Activated naive CD4-positive, alpha-beta T cell treated with anti-CD3 and anti-CD28 coated beads, Interleukin-2, amount 50 U/mL, for 72 hours (primary cell): ENCODE data around the gene EDC4. TPM values are rescaled to one million over a fixed set of nuclear protein-coding genes. Genes with fewer than 3 reads are reported as not detected.
"Not testable (repeated sequence)": the region's sequence is repeated elsewhere in the genome, so short reads cannot be mapped to it uniquely, and the experiment has no call there.

ENCODE experiments used
- ATAC-seq, 2 donors: fragments of 150-1000 bp; cut with Tn5 transposase; 2 replicates each; pipeline ENCODE4 v1.10.0; 2021; ENCODE audit warnings: mild to moderate bottlenecking in 2 of 2, moderate library complexity in 2 of 2
- DNase-seq, 2 donors: peaks; one replicate each; pipeline ENCODE4 v3.0.0; 2021 to 2022; ENCODE audit warnings: low spot score in 2 of 2
- H3K27ac Mint-ChIP-seq, 2 donors: one replicate each; pipeline ENCODE4 v1.8.0; 2022; ENCODE audit warnings: mild to moderate bottlenecking in 2 of 2, mixed read lengths in 2 of 2
- H3K36me3 Mint-ChIP-seq, 2 donors: one replicate each; pipeline ENCODE4 v1.8.0; 2022; ENCODE audit warnings: mixed read lengths in 2 of 2
- H3K9me3 Mint-ChIP-seq, 2 donors: one replicate each; pipeline ENCODE4 v1.8.0; 2022; ENCODE audit warnings: mixed read lengths in 2 of 2
- total RNA-seq, 2 donors: library from RNA; stranded (reverse); gene quantifications; one replicate each; pipeline ENCODE4 v1.2.3, GENCODE V29; 2022

EDC4 gene
- total RNA-seq, 2 donors from 2014 or later = 108 to 117 TPM

DNA sequence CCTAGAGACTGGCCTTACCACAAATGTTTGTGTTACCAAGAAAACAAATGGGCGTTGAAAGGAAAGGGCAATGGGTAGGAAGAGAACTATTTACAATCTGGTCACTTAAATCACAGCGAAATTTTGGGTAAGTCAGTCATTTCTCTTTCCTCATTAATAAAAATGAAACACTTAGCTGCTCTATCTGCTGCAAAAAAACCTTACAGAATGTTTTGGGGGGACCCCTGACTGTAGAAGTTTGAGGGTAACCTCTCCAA lies 26.9 kb upstream of the EDC4 start:
- ATAC-seq (no peak), DNase-seq (no peak)
- Mint-ChIP-seq H3K36me3 (peaks cover 24 to 33% of the 10 kb centered on the region in 2 donors), H3K9me3 (no peaks in the 10 kb centered on the region), H3K27ac (peak overlapping the region; percentile 90 to 97)

DNA sequence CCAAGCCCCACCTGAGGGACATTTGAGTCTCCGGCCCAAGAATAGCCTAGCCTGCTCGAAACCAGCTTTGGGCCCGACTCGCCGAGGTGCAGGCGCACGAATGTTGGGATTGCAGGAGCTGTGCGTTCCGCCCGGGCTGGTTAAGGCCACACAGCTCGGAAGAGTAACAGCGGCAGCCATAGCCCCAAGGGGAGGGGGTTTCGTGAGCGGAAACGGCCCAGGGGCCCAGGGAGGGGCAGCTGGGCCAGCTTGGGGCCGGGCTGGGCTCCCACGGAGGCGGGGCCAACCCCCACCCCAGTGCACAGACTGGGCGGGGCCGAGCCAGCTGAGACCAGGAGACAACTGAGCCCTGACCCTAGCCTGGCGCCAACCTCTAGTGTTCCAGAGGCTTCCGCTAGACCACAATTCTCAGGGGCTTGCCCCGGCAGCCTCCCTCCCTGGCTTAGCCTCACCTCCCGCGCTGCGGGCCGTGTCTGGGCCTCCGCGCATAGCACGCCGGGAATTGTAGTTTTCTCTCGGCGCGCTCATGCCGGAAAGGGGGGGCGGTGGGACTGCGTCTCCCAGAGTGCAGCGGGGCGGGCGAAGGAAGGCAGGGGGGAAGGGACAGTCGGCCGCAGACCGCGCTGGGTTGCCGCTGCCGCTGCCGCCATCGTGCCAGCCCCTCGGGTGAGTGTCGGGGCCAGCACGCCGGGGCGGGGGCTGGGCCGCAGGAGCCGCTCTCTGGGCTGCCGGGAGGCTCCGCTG lies 26.4 kb upstream of the EDC4 start, which contains the start of gene NUTF2:
TSS of gene NUTF2 (plus strand) at position 614 of the 744 bp plus-strand sequence. CDS start 18,198 bp downstream, outside the sequence.
- DNase-seq (peak; percentile 95 to 97), ATAC-seq (peak; percentile 74 to 76)
- H3K27ac Mint-ChIP-seq = peak within 1 kb of the TSS; percentile 90 to 97
- peaks cover 24 to 33% of the 10 kb centered on the region in 2 donors for H3K36me3 Mint-ChIP-seq
- H3K9me3 Mint-ChIP-seq = no peaks in the 10 kb centered on the region

- H3K36me3 Mint-ChIP-seq = peaks cover 24 to 33% of the 10 kb centered on the region in 2 donors
- no peak for DNase-seq
- H3K9me3 Mint-ChIP-seq = no peaks in the 10 kb centered on the region
- peak within 1 kb of the TSS; percentile 90 to 92 for H3K27ac Mint-ChIP-seq
- peak; percentile 43 to 47 for ATAC-seq
These were observed 25.6 kb upstream of the EDC4 start, which contains the start of gene CENPT for GRCh38 chr16:67847064-67847861. Gene CENPT, minus strand, starts transcription at chr16:67847693. Its CDS starts 13,834 bp downstream, at chr16:67833859.

DNA sequence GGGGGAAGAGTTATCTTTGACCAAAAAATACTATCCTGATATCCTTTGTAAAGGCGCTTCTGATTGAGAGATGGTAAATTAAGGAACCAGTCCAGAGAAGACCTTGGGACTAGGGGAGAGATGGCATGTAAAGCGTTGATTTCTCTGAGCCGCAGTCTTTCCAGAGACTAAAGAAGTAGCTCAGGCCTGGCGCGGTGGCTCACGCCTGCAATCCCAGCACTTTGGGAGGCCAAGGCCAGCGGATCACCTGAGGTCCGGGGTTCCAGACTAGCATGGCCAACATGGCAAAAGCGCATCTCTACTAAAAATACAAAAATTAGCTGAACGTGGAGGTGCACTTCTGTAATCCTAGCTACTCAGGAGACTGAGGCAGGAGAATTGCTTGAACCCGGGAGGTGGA lies 24.7 kb upstream of the EDC4 start:
- DNase-seq = no peak
- Mint-ChIP-seq H3K9me3 (no peaks in the 10 kb centered on the region), H3K27ac (peak overlapping the region; percentile 74 to 90), H3K36me3 (peaks cover 18 to 25% of the 10 kb centered on the region in 2 donors)
- ATAC-seq = no peak

GRCh38 chr16:67853670-67854069 lies 19.2 kb upstream of the EDC4 start:
- H3K36me3 Mint-ChIP-seq = peaks cover 0 to 5% of the 10 kb centered on the region in 2 donors
- no peak for DNase-seq
- no peaks in the 10 kb centered on the region for H3K9me3 Mint-ChIP-seq
- no peak overlapping the region for H3K27ac Mint-ChIP-seq
- no peak for ATAC-seq

DNA sequence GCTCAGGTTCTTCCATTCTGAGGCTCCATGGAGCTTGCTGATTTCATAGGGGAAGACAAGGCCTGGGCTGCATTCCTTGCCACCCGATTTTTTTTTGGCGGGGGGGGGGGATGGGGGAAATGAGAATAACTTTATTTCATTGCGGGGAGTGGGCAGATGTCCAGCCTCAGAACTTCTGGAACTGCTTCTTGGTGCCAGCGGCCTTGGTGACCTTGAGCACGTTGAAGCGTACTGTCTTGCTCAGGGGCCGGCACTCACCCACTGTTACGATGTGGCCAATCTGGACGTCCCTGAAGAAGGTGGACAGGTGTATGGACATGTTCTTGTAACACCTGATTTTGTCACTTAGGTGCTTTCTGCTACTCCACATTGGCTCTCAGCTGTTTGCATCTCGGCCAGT lies 17.1 kb upstream of the EDC4 start:
- H3K36me3 Mint-ChIP-seq = no peaks in the 10 kb centered on the region
- no peaks in the 10 kb centered on the region for H3K9me3 Mint-ChIP-seq
- no peak for ATAC-seq
- H3K27ac Mint-ChIP-seq = peak overlapping the region in 1 of 2 donors; percentile 56
- no peak for DNase-seq

DNA sequence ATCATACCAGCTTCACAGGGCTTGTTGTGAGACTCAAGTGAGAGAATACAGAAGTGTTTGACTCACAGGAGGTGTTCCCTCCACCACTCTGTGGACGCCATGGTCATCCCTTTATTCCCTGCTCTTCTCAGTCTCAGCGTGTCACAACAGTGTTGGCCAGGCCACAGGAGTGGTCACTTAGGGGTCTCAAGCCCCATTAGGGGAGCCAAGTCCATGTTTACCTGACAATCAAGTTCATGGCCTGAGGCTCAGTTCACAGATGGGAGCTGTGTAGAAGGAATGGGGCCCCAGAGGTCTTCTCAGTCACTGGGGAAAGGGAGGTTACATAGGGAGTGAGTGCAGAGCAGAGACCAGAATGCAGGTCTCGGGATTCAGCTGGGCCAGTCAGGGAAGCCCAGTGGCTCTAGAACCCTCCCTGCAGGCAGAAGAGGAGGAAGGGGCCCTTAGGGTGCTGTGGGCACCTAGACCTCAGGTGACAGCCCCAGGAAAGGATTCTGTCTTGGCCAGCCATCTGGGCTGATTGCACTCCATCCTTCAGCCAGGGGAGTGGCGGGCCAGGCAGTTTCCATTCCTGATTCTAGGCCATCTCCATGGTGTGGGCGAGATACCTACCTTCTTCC lies 15.8 kb upstream of the EDC4 start:
- no peaks in the 10 kb centered on the region for H3K36me3 Mint-ChIP-seq
- no peaks in the 10 kb centered on the region for H3K9me3 Mint-ChIP-seq
- peak overlapping the region; percentile 56 to 90 for H3K27ac Mint-ChIP-seq
- peak in 1 of 2 donors; percentile 9 for ATAC-seq
- DNase-seq = no peak

- ATAC-seq = peak; percentile 70 to 83
- no peak for DNase-seq
- Mint-ChIP-seq H3K27ac (peak overlapping the region; percentile 56 to 90), H3K36me3 (no peaks in the 10 kb centered on the region), H3K9me3 (no peaks in the 10 kb centered on the region)
These were observed 15.2 kb upstream of the EDC4 start for GRCh38 chr16:67857547-67858233.

DNA sequence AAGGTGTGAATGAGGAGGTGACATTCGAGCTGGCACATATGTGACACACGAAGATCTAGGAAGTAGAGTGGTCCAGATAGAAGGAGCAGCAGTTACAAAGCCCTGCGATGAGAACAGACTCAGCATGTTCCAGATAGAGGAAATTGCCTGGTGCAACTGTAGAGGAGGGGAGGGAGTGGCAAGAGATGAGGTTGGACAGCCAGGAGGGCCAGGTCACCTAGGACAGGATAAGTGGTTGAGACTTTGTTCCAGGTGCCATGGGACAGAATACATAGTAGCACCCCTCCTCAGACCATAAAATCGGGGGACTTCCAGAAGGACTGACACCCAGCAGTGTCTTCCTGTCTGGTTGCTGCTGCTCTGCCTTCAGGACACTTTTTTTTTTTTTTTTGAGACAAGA lies 14.4 kb upstream of the EDC4 start:
- Mint-ChIP-seq H3K36me3 (no peaks in the 10 kb centered on the region), H3K9me3 (no peaks in the 10 kb centered on the region), H3K27ac (peak overlapping the region; percentile 56 to 90)
- no peak for DNase-seq
- no peak for ATAC-seq

DNA sequence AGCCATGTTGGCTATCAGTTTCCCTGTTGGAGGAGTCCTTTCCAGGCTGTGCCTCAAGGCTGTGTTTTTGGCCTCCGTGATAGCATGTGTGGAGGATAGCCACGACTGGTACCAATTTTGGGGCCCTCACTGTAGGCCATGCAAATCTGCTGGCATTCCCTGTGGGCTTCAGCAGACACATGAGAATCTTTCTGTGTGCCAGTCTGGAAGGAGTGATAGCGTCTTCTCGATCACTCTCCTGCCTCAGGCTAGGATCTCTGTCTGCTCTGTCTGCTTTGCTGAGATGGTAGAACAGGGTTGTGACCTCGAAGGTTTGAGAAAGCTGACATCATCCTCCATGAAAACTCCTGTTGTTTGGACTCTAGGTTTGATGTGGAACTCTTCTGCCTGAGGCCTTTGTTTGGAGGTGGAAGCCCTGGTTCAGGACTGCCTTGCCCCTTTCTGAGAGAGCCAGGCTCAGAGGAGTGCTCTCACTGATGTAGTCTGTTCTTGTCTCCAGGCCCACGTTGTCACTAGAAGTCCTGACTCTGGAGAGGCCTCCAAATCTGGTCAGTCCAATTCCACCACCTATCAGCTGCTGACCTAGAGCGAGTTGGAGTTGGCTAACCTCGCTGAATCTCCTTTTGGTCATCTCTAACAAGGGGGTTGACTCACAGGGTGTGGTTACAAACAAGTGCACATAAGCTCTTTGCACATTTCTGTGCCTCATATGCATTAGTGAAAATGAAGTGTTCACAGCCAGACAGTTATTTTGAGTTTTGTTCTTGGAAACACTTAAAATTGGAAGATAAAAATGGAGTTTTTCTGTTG lies 12.1 kb upstream of the EDC4 start:
- Mint-ChIP-seq H3K9me3 (no peaks in the 10 kb centered on the region), H3K27ac (peak overlapping the region; percentile 22 to 42), H3K36me3 (no peaks in the 10 kb centered on the region)
- DNase-seq (no peak), ATAC-seq (peak in 1 of 2 donors; percentile 19)

DNA sequence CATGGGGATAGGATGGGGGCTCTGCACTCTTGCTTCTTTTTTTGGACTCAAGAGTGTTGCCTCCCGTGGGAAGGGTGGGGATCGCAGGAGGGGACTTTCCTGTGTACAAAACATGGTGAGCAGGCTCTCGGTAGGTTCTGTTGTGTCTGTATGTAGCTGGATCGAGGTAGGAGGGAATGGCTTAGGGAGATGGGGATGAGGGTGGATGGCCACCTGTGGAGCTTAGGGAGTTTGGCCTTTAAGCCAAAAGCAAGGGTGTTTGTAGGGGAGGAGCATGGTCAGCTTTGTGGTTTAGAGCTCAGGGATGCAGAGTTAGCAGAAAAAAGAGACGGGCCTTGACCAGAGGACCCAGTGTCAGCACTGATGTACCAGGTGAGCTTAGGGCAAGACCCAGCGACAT lies 11.0 kb upstream of the EDC4 start:
- Mint-ChIP-seq H3K36me3 (no peaks in the 10 kb centered on the region), H3K9me3 (no peaks in the 10 kb centered on the region), H3K27ac (peak overlapping the region; percentile 19 to 42)
- ATAC-seq (no peak), DNase-seq (no peak)

- peak overlapping the region in 1 of 2 donors; percentile 78 for H3K27ac Mint-ChIP-seq
- no peak for DNase-seq
- no peaks in the 10 kb centered on the region for H3K36me3 Mint-ChIP-seq
- H3K9me3 Mint-ChIP-seq = no peaks in the 10 kb centered on the region
- no peak for ATAC-seq
These were observed 9.9 kb upstream of the EDC4 start for GRCh38 chr16:67862623-67863583.

DNA sequence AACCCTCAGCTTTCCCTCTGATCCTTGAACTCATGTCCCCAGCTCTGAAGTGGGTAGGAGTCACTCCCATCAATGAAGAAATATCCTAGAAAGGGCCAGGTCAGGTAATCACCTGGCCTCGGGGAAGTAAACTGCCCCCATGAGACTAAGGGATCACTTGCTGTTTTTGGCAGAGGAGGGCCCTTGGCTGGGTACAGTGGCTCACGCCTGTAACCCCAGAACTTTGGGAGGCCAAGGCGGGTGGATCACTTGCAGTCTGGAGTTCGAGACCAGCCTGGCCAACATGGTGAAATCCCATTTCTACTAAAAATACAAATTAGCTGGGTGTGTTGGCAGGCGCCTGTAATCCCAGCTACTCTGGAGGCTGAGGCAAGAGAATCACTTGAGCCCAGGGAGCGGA lies 8.8 kb upstream of the EDC4 start:
- not testable (repeated sequence) for DNase-seq, H3K36me3 Mint-ChIP-seq, H3K9me3 Mint-ChIP-seq, ATAC-seq
- H3K27ac Mint-ChIP-seq = peak overlapping the region in 1 of 2 donors; percentile 29

DNA sequence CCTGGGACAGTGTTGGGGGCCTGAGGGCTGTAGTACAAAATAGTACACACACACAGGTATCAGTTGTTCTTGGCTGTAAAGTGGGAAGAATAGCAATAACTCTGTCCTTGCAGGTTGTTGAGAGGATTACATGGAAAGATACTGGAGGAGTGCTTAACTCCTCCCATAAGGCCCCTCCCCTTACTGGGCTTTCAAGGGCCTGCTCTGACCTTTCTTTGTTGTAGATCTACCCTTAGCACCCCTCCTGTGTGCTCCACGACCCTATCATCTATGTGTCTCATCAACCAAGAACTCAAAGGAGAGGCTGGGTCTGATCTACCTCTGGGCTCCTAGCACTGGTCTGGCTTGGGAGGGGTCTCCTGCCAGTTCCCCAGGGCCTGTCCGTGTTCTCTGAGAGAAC lies 8.3 kb upstream of the EDC4 start:
- peak overlapping the region in 1 of 2 donors; percentile 81 for H3K27ac Mint-ChIP-seq
- ATAC-seq (no peak), DNase-seq (no peak)
- no peaks in the 10 kb centered on the region for H3K36me3 Mint-ChIP-seq
- H3K9me3 Mint-ChIP-seq = no peaks in the 10 kb centered on the region

DNA sequence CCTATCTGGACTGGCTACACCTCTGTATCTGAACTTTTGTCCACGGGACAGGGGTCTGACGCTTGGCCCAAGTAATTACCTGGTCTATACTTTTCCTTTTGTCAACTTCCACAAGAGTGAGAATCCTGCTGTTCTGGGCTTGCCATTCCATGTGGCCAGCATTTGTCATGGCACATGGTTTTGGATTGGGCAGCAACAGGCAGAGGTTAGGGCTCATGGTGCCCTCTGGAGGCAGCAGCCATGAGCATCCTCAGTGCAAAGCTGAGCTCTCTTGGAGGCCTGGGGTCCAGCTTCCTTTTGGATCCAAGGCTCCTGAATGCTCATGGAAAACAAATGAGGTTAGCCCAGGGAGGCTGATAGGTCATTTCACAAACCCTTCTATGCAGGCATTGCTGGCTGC lies 7.5 kb upstream of the EDC4 start:
- no peaks in the 10 kb centered on the region for H3K9me3 Mint-ChIP-seq
- no peak for DNase-seq
- H3K36me3 Mint-ChIP-seq = no peaks in the 10 kb centered on the region
- ATAC-seq = peak; percentile 53 to 61
- H3K27ac Mint-ChIP-seq = no peak overlapping the region
